Spinal cord (tissue), 10 donors: Measurements from ENCODE around the gene NKX6-2. TPM values are rescaled to one million over a fixed set of nuclear protein-coding genes. Genes with fewer than 3 reads are reported as not detected.

Source experiments
- DNase-seq, 6 donors: peaks; one replicate each; pipeline versions ENCODE4 v3.0.0 to v3.0.0-alpha.2; 2013 to 2015; ENCODE audit warnings: low spot score in 6 of 6, low read depth in 4 of 6
- H3K27ac ChIP-seq: one replicate; pipeline ENCODE4 v1.5.1; 2013; ENCODE audit warnings: low read depth, low read length, control low read depth
- H3K27me3 ChIP-seq: one replicate; pipeline ENCODE4 v1.6.1; 2013; ENCODE audit warnings: low read length; ENCODE audit not compliant: control insufficient read depth, insufficient read depth
- H3K36me3 ChIP-seq: one replicate; pipeline ENCODE4 v1.6.1; 2013; ENCODE audit warnings: low read length; ENCODE audit not compliant: control insufficient read depth, insufficient read depth
- H3K4me1 ChIP-seq: one replicate; pipeline ENCODE4 v1.6.1; 2013; ENCODE audit warnings: low read length; ENCODE audit not compliant: control insufficient read depth, insufficient read depth
- H3K4me3 ChIP-seq: one replicate; pipeline ENCODE4 v1.5.1; 2013; ENCODE audit warnings: low read depth, low read length, control low read depth
- H3K9me3 ChIP-seq: one replicate; pipeline ENCODE4 v1.6.1; 2013; ENCODE audit warnings: low read length; ENCODE audit not compliant: control insufficient read depth, insufficient read depth
- WGBS: methylation state at CpG from one replicate; pipeline ENCODE4 v1.1.5; 2013; ENCODE audit warnings: missing lambda C conversion rate; ENCODE audit not compliant: insufficient coverage; 5-methylcytosine and 5-hydroxymethylcytosine counted together
- polyA plus RNA-seq, 2 donors: library from polyadenylated mRNA; unstranded; fragments of 120-200 nt; gene quantifications; one replicate each; pipeline ENCODE4 v1.2.1, GENCODE V29; 2013; ENCODE audit not compliant: insufficient read length in 2 of 2
- total RNA-seq, 2 donors: library from RNA; depleted of rRNA in 1 of 2; stranded (reverse); fragments of 120-200 nt in 1 of 2; fragments of >200 nt in 1 of 2; gene quantifications; one replicate each; pipeline versions ENCODE4 v1.2.3 to v1.2.4, GENCODE V29; 2013 to 2014
- donor health status: healthy.

The NKX6-2 gene
- total and polyA plus RNA-seq, 4 donors: 11.6 to 40.4 (median 27.3) TPM

DNA sequence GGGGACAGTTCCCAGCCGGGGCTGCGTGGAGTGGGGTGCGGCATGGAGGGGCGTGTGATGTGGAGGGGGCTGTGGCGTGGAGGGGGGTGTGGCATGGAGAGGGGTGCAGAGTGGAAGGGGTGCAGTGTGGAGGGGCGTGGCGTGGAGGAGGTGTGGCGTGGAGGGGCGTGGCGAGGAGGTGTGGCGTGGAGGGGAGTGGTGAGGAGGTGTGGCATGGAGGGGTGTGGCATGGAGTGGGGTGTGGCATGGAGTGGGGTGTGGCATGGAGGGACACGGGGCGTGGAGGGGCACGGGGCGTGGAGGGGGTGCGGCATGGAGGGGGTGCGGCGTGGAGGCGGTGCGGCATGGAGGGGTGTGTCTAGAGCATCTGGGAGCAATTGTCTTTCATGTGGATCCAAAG, 33.6 kb downstream of the NKX6-2 start:
- no peaks in the 10 kb centered on the region for H3K27me3 ChIP-seq
- 96% methylated on average over 11 of the region's 20 CpGs for WGBS
- H3K27ac ChIP-seq: no peak overlapping the region
- peaks cover 89% of the 10 kb centered on the region for H3K36me3 ChIP-seq
- H3K4me3 ChIP-seq: no peak overlapping the region
- H3K9me3 ChIP-seq: no peaks in the 10 kb centered on the region
- DNase-seq: no peak
- H3K4me1 ChIP-seq: peaks cover 17% of the 10 kb centered on the region

- Histone ChIP-seq H3K36me3 (peaks cover 81% of the 10 kb centered on the region), H3K4me3 (no peak overlapping the region), H3K4me1 (peaks cover 32% of the 10 kb centered on the region), H3K27ac (no peak overlapping the region), H3K9me3 (no peaks in the 10 kb centered on the region), H3K27me3 (no peaks in the 10 kb centered on the region)
- 91% methylated on average over 14 of the region's 14 CpGs for WGBS
- no peak for DNase-seq
Measured at GRCh38 chr10:132750936-132751335, 35.0 kb downstream of the NKX6-2 start.

GRCh38 chr10:132749371-132749795, 36.6 kb downstream of the NKX6-2 start:
- Histone ChIP-seq H3K4me3 (no peak overlapping the region), H3K27me3 (peaks cover 6% of the 10 kb centered on the region), H3K27ac (no peak overlapping the region), H3K9me3 (no peaks in the 10 kb centered on the region), H3K4me1 (peaks cover 41% of the 10 kb centered on the region), H3K36me3 (peaks cover 81% of the 10 kb centered on the region)
- WGBS: 91% methylated on average over 22 of the region's 22 CpGs
- DNase-seq: no peak

GRCh38 chr10:132748545-132749370, 37.2 kb downstream of the NKX6-2 start:
- WGBS: 90% methylated on average over 36 of the region's 36 CpGs
- H3K9me3 ChIP-seq: no peaks in the 10 kb centered on the region
- no peak overlapping the region for H3K4me3 ChIP-seq
- H3K27ac ChIP-seq: no peak overlapping the region
- DNase-seq: no peak
- peaks cover 7% of the 10 kb centered on the region for H3K27me3 ChIP-seq
- peaks cover 81% of the 10 kb centered on the region for H3K36me3 ChIP-seq
- peaks cover 47% of the 10 kb centered on the region for H3K4me1 ChIP-seq

DNA sequence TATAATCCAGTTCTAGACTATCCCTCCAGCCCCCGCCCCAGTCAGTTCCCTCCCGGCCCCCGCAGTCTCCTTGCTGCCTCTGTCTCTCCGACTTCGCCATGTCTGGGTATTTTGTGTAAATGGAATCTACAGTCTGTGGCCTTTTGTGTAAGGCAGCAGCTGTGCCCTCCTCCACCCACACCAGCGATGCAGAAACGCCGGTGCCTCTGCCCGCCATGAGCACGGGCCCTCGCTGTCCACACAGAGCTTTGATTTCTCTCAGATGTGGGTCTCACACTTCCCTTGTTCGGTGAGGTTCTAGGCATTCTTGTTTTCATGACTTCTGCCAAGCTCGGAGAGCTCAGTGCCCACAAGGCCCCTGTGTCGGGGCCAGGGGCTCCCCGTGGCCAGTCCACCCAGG, 37.8 kb downstream of the NKX6-2 start:
- H3K9me3 ChIP-seq: no peaks in the 10 kb centered on the region
- no peak overlapping the region for H3K4me3 ChIP-seq
- peaks cover 81% of the 10 kb centered on the region for H3K36me3 ChIP-seq
- WGBS: 80% methylated on average over 10 of the region's 15 CpGs
- H3K4me1 ChIP-seq: peaks cover 53% of the 10 kb centered on the region
- H3K27me3 ChIP-seq: peaks cover 12% of the 10 kb centered on the region
- no peak overlapping the region for H3K27ac ChIP-seq
- no peak for DNase-seq

- H3K9me3 ChIP-seq: no peaks in the 10 kb centered on the region
- WGBS: 61% methylated on average over 29 of the region's 29 CpGs
- peak in 2 of 6 donors; percentile 28 to 51 for DNase-seq
- H3K4me1 ChIP-seq: peaks cover 64% of the 10 kb centered on the region
- no peak overlapping the region for H3K27ac ChIP-seq
- H3K4me3 ChIP-seq: no peak overlapping the region
- H3K36me3 ChIP-seq: peaks cover 74% of the 10 kb centered on the region
- H3K27me3 ChIP-seq: peaks cover 12% of the 10 kb centered on the region
Measured at GRCh38 chr10:132746801-132747625, 38.9 kb downstream of the NKX6-2 start.

GRCh38 chr10:132746386-132746785, 39.6 kb downstream of the NKX6-2 start:
- Histone ChIP-seq H3K4me1 (peaks cover 67% of the 10 kb centered on the region), H3K9me3 (no peaks in the 10 kb centered on the region), H3K36me3 (peaks cover 72% of the 10 kb centered on the region), H3K4me3 (no peak overlapping the region), H3K27me3 (peaks cover 16% of the 10 kb centered on the region), H3K27ac (no peak overlapping the region)
- no peak for DNase-seq
- WGBS: 77% methylated on average over 14 of the region's 14 CpGs

DNA sequence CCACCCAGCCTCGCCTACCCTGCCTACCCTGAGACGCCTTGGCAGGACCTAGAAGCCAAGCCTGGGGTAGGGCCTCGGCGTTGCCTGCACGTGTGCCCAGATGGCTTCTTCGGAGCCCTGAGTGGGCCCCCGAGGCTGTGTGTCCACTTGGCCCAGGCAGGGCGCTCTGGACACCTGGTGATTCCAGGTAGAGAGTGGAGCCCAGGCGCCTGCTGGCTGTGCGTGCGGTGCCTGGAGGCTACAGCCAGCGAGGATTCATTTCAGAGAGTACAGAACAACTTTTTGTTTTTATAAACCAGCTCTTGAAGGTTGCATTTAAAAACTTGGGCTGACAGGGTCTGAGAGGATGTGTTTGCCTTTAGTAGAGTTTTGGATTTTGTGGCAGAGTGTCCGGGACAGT, 40.0 kb downstream of the NKX6-2 start:
- H3K4me3 ChIP-seq: no peak overlapping the region
- no peak overlapping the region for H3K27ac ChIP-seq
- H3K36me3 ChIP-seq: peaks cover 69% of the 10 kb centered on the region
- DNase-seq: no peak
- 95% methylated on average over 13 of the region's 13 CpGs for WGBS
- H3K27me3 ChIP-seq: peaks cover 17% of the 10 kb centered on the region
- peaks cover 67% of the 10 kb centered on the region for H3K4me1 ChIP-seq
- no peaks in the 10 kb centered on the region for H3K9me3 ChIP-seq

- Histone ChIP-seq H3K4me3 (no peak overlapping the region), H3K4me1 (peaks cover 67% of the 10 kb centered on the region), H3K27ac (no peak overlapping the region), H3K36me3 (peaks cover 65% of the 10 kb centered on the region), H3K9me3 (no peaks in the 10 kb centered on the region), H3K27me3 (peaks cover 17% of the 10 kb centered on the region)
- WGBS: 97% methylated on average over 15 of the region's 17 CpGs
- no peak for DNase-seq
Measured at GRCh38 chr10:132745511-132745910, 40.4 kb downstream of the NKX6-2 start.
